ENCODE data around the gene LRRC75A. TPM values are rescaled to one million over a fixed set of nuclear protein-coding genes. Genes with fewer than 3 reads are reported as not detected.

Gene LRRC75A
- total RNA-seq, 1 donor from 2014 or later: 3.7 TPM

GRCh38 chr17:16439303-16439791 is 52.6 kb downstream of the LRRC75A start:
- Histone ChIP-seq H3K27ac (ENCODE audit: low read depth, low read length) (peak overlapping the region; percentile 85), H3K4me3 (ENCODE audit: low read length in 3 of 3) (peak overlapping the region; percentile 81 to 92 (median 81)), H3K9me3 (ENCODE audit: control insufficient read depth in 3 of 3, low read length in 3 of 3) (no peaks in the 10 kb centered on the region), H3K36me3 (ENCODE audit: control insufficient read depth in 3 of 3, insufficient read depth in 3 of 3, low read length in 3 of 3) (peaks cover 33 to 34% (median 33%) of the 10 kb centered on the region in 3 donors), H3K4me1 (ENCODE audit: control insufficient read depth in 3 of 3, insufficient read depth in 3 of 3, low read length in 3 of 3) (peaks cover 25 to 57% (median 25%) of the 10 kb centered on the region in 3 donors), H3K9ac (ENCODE audit: low read depth in 1 of 3, low read length in 3 of 3) (peak overlapping the region; percentile 80 to 93 (median 90)), H3K27me3 (ENCODE audit: control insufficient read depth in 3 of 3, insufficient read depth in 3 of 3, low read length in 3 of 3) (no peaks in the 10 kb centered on the region)

- H3K9ac ChIP-seq (ENCODE audit: low read depth in 1 of 3, low read length in 3 of 3): peak overlapping the region; percentile 80 to 93 (median 90)
- no peaks in the 10 kb centered on the region for H3K27me3 ChIP-seq (ENCODE audit: control insufficient read depth in 3 of 3, insufficient read depth in 3 of 3, low read length in 3 of 3)
- peaks cover 25 to 51% (median 25%) of the 10 kb centered on the region in 3 donors for H3K4me1 ChIP-seq (ENCODE audit: control insufficient read depth in 3 of 3, insufficient read depth in 3 of 3, low read length in 3 of 3)
- peak overlapping the region; percentile 81 to 92 (median 81) for H3K4me3 ChIP-seq (ENCODE audit: low read length in 3 of 3)
- no peaks in the 10 kb centered on the region for H3K9me3 ChIP-seq (ENCODE audit: control insufficient read depth in 3 of 3, low read length in 3 of 3)
- H3K36me3 ChIP-seq (ENCODE audit: control insufficient read depth in 3 of 3, insufficient read depth in 3 of 3, low read length in 3 of 3): peaks cover 27 to 28% (median 28%) of the 10 kb centered on the region in 3 donors
- peak overlapping the region; percentile 85 for H3K27ac ChIP-seq (ENCODE audit: low read depth, low read length)
These were observed 53.3 kb downstream of the LRRC75A start for GRCh38 chr17:16438557-16439302.

- peaks cover 23 to 26% (median 24%) of the 10 kb centered on the region in 3 donors for H3K36me3 ChIP-seq (ENCODE audit: control insufficient read depth in 3 of 3, insufficient read depth in 3 of 3, low read length in 3 of 3)
These were observed 53.8 kb downstream of the LRRC75A start for GRCh38 chr17:16438173-16438556.

GRCh38 chr17:16437083-16437482 is 54.9 kb downstream of the LRRC75A start:
- no peaks in the 10 kb centered on the region for H3K9me3 ChIP-seq (ENCODE audit: control insufficient read depth in 3 of 3, low read length in 3 of 3)
- H3K4me3 ChIP-seq (ENCODE audit: low read length in 3 of 3): no peak overlapping the region
- no peaks in the 10 kb centered on the region for H3K27me3 ChIP-seq (ENCODE audit: control insufficient read depth in 3 of 3, insufficient read depth in 3 of 3, low read length in 3 of 3)
- no peak overlapping the region for H3K9ac ChIP-seq (ENCODE audit: low read depth in 1 of 3, low read length in 3 of 3)
- peaks cover 19 to 38% (median 24%) of the 10 kb centered on the region in 3 donors for H3K4me1 ChIP-seq (ENCODE audit: control insufficient read depth in 3 of 3, insufficient read depth in 3 of 3, low read length in 3 of 3)
- H3K36me3 ChIP-seq (ENCODE audit: control insufficient read depth in 3 of 3, insufficient read depth in 3 of 3, low read length in 3 of 3): peaks cover 13 to 18% (median 15%) of the 10 kb centered on the region in 3 donors
- no peak overlapping the region for H3K27ac ChIP-seq (ENCODE audit: low read depth, low read length)

More at GRCh38 chr17:16438173-16438556, 53.8 kb downstream of the LRRC75A start:
- H3K4me1 ChIP-seq (ENCODE audit: control insufficient read depth in 3 of 3, insufficient read depth in 3 of 3, low read length in 3 of 3): peaks cover 25 to 49% (median 25%) of the 10 kb centered on the region in 3 donors
- no peaks in the 10 kb centered on the region for H3K27me3 ChIP-seq (ENCODE audit: control insufficient read depth in 3 of 3, insufficient read depth in 3 of 3, low read length in 3 of 3)
- peak overlapping the region; percentile 81 to 92 (median 81) for H3K4me3 ChIP-seq (ENCODE audit: low read length in 3 of 3)
- peak overlapping the region; percentile 85 for H3K27ac ChIP-seq (ENCODE audit: low read depth, low read length)
- no peaks in the 10 kb centered on the region for H3K9me3 ChIP-seq (ENCODE audit: control insufficient read depth in 3 of 3, low read length in 3 of 3)
- H3K9ac ChIP-seq (ENCODE audit: low read depth in 1 of 3, low read length in 3 of 3): peak overlapping the region; percentile 57 to 93 (median 67)

- H3K27ac ChIP-seq (ENCODE audit: low read depth, low read length): no peak overlapping the region
- no peak overlapping the region for H3K9ac ChIP-seq (ENCODE audit: low read depth in 1 of 3, low read length in 3 of 3)
- H3K27me3 ChIP-seq (ENCODE audit: control insufficient read depth in 3 of 3, insufficient read depth in 3 of 3, low read length in 3 of 3): no peaks in the 10 kb centered on the region
- H3K36me3 ChIP-seq (ENCODE audit: control insufficient read depth in 3 of 3, insufficient read depth in 3 of 3, low read length in 3 of 3): peaks cover 4 to 9% (median 6%) of the 10 kb centered on the region in 3 donors
- no peak overlapping the region for H3K4me3 ChIP-seq (ENCODE audit: low read length in 3 of 3)
- H3K4me1 ChIP-seq (ENCODE audit: control insufficient read depth in 3 of 3, insufficient read depth in 3 of 3, low read length in 3 of 3): peaks cover 16 to 29% (median 21%) of the 10 kb centered on the region in 3 donors
- H3K9me3 ChIP-seq (ENCODE audit: control insufficient read depth in 3 of 3, low read length in 3 of 3): no peaks in the 10 kb centered on the region
These were observed 55.8 kb downstream of the LRRC75A start for GRCh38 chr17:16435925-16436886.

- H3K4me1 ChIP-seq (ENCODE audit: control insufficient read depth in 3 of 3, insufficient read depth in 3 of 3, low read length in 3 of 3): peaks cover 3 to 14% (median 7%) of the 10 kb centered on the region in 3 donors
- no peak overlapping the region for H3K9ac ChIP-seq (ENCODE audit: low read depth in 1 of 3, low read length in 3 of 3)
- H3K27me3 ChIP-seq (ENCODE audit: control insufficient read depth in 3 of 3, insufficient read depth in 3 of 3, low read length in 3 of 3): no peaks in the 10 kb centered on the region
- H3K36me3 ChIP-seq (ENCODE audit: control insufficient read depth in 3 of 3, insufficient read depth in 3 of 3, low read length in 3 of 3): peaks cover 0 to 6% (median 0%) of the 10 kb centered on the region in 3 donors
- no peak overlapping the region for H3K27ac ChIP-seq (ENCODE audit: low read depth, low read length)
- no peak overlapping the region for H3K4me3 ChIP-seq (ENCODE audit: low read length in 3 of 3)
- H3K9me3 ChIP-seq (ENCODE audit: control insufficient read depth in 3 of 3, low read length in 3 of 3): no peaks in the 10 kb centered on the region
These were observed 57.3 kb downstream of the LRRC75A start for GRCh38 chr17:16434662-16435061.

- Histone ChIP-seq H3K9me3 (ENCODE audit: control insufficient read depth in 3 of 3, low read length in 3 of 3) (no peaks in the 10 kb centered on the region), H3K4me3 (ENCODE audit: low read length in 3 of 3) (no peak overlapping the region), H3K9ac (ENCODE audit: low read depth in 1 of 3, low read length in 3 of 3) (no peak overlapping the region), H3K27ac (ENCODE audit: low read depth, low read length) (no peak overlapping the region), H3K27me3 (ENCODE audit: control insufficient read depth in 3 of 3, insufficient read depth in 3 of 3, low read length in 3 of 3) (no peaks in the 10 kb centered on the region), H3K36me3 (ENCODE audit: control insufficient read depth in 3 of 3, insufficient read depth in 3 of 3, low read length in 3 of 3) (peaks cover 5 to 13% (median 5%) of the 10 kb centered on the region in 3 donors), H3K4me1 (ENCODE audit: control insufficient read depth in 3 of 3, insufficient read depth in 3 of 3, low read length in 3 of 3) (peaks cover 3 to 5% (median 4%) of the 10 kb centered on the region in 3 donors)
These were observed 58.5 kb downstream of the LRRC75A start for GRCh38 chr17:16433514-16433913.

- Histone ChIP-seq H3K27me3 (ENCODE audit: control insufficient read depth in 3 of 3, insufficient read depth in 3 of 3, low read length in 3 of 3) (no peaks in the 10 kb centered on the region), H3K9me3 (ENCODE audit: control insufficient read depth in 3 of 3, low read length in 3 of 3) (no peaks in the 10 kb centered on the region), H3K36me3 (ENCODE audit: control insufficient read depth in 3 of 3, insufficient read depth in 3 of 3, low read length in 3 of 3) (peaks cover 7 to 25% (median 10%) of the 10 kb centered on the region in 3 donors), H3K9ac (ENCODE audit: low read depth in 1 of 3, low read length in 3 of 3) (no peak overlapping the region), H3K4me3 (ENCODE audit: low read length in 3 of 3) (no peak overlapping the region), H3K4me1 (ENCODE audit: control insufficient read depth in 3 of 3, insufficient read depth in 3 of 3, low read length in 3 of 3) (no peaks in the 10 kb centered on the region), H3K27ac (ENCODE audit: low read depth, low read length) (no peak overlapping the region)
These were observed 60.0 kb downstream of the LRRC75A start for GRCh38 chr17:16432017-16432416.

GRCh38 chr17:16430650-16431049 is 61.3 kb downstream of the LRRC75A start:
- H3K27ac ChIP-seq (ENCODE audit: low read depth, low read length): no peak overlapping the region
- no peaks in the 10 kb centered on the region for H3K9me3 ChIP-seq (ENCODE audit: control insufficient read depth in 3 of 3, low read length in 3 of 3)
- no peak overlapping the region for H3K4me3 ChIP-seq (ENCODE audit: low read length in 3 of 3)
- peaks cover 10 to 36% (median 20%) of the 10 kb centered on the region in 3 donors for H3K36me3 ChIP-seq (ENCODE audit: control insufficient read depth in 3 of 3, insufficient read depth in 3 of 3, low read length in 3 of 3)
- no peak overlapping the region for H3K9ac ChIP-seq (ENCODE audit: low read depth in 1 of 3, low read length in 3 of 3)
- no peaks in the 10 kb centered on the region for H3K4me1 ChIP-seq (ENCODE audit: control insufficient read depth in 3 of 3, insufficient read depth in 3 of 3, low read length in 3 of 3)
- no peaks in the 10 kb centered on the region for H3K27me3 ChIP-seq (ENCODE audit: control insufficient read depth in 3 of 3, insufficient read depth in 3 of 3, low read length in 3 of 3)

Data from skeletal muscle tissue (tissue), 4 donors.